NCI-H748 (cell line): ENCODE measurements around the gene PRPSAP2.

Experiments
- DNase-seq: peaks from one replicate; lab custom pipeline; 2025; ENCODE audit not compliant: unreplicated experiment; lab: John Stamatoyannopoulos, UW

Gene PRPSAP2

GRCh38 chr17:18978655-18979054 is 120.7 kb downstream of the PRPSAP2 start:
- no peak for DNase-seq
